ENCODE results near the gene CRTC1.
"Not testable (repeated sequence)": the region's sequence is repeated elsewhere in the genome, so short reads cannot be mapped to it uniquely, and the experiment has no call there.

Gene CRTC1

DNA sequence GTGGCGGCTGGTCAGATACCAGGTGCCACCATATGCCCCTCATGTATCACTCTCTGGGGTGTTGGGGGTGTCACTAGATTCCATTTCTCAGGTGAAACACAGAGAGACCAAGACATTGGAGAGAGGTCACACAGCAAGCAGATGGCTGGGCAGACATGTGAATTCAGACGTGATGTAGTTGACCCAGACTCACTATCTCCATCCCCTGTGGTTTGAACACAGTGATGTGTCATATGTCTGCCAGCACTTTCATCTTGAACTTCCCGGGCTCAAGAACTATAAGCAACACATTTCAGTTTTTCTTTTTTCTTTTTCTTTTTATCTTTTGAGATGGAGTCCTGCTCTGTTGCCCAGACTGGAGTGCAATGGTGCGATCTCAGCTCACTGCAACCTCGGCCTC is 132.2 kb downstream of the CRTC1 start:
- DNase-seq, result no peak

- not testable (repeated sequence) for DNase-seq
Observed at GRCh38 chr19:18816645-18817044, 133.2 kb downstream of the CRTC1 start.

- no peak for DNase-seq
Observed at GRCh38 chr19:18817574-18817973, 134.1 kb downstream of the CRTC1 start.

- DNase-seq, result no peak
Observed at GRCh38 chr19:18828786-18829185, 145.3 kb downstream of the CRTC1 start.

DNA sequence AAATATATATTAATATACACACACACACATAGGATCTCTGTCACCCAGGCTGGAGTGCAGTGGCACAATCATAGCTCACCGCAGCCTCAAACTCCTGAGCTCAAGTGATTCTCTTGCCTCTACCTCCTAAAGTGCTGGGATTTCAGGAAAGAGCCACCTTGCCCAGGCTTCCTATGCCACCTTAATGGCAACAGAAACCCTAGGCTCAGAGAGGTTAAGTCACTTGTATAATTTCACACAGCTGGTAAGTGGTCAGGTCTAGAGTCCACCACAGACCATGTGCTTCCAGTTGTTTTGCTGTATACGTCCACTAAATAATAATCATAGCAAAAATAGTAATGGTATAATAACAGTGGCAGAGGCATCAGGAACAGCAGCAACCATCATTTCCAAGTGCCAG is 147.0 kb downstream of the CRTC1 start:
- no peak for DNase-seq

DNA sequence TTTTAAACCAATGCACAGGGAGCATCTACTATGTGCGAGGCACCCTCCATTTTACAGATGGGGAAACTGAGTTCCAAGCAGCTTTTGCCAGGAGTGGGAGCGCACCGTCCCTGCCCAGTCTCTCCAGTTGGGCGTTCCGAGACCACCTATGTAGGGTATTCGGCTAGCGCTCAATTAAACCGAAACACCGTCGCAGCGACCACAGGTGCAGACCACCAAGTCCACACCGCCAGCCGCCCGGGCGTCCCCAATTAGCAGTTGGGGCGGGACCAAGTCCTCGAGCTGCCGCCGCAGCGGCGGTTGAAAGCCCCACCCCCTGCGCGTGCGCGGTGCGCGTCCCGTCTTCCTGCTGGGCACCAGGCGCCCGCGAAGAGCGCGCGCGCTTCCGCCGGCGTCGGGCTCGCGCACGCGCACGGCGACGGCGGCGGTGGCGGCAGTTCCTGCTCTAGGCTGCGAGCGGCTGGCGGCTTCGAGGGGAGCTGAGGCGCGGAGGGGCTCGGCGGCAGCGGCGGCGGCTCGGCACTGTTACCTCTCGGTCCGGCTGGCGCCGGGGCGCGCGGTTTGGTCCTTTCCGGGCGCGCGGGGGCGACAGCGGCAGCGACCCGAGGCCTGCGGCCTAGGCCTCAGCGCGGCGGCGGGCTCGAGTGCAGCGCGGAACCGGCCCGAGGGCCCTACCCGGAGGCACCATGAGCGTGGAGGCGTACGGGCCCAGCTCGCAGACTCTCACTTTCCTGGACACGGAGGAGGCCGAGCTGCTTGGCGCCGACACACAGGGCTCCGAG is 148.2 kb downstream of the CRTC1 start, which contains the start of gene UPF1:
TSS of gene UPF1 (plus strand) at position 436 of the 782 bp plus-strand sequence. CDS start at position 687, 251 bp downstream.
- peak; percentile 92 for DNase-seq

Measured in COR-L47 (cell line).